Measurements from ENCODE around the gene BCAR3.
"Not testable (repeated sequence)": the region's sequence is repeated elsewhere in the genome, so short reads cannot be mapped to it uniquely, and the experiment has no call there.

BCAR3 gene

DNA sequence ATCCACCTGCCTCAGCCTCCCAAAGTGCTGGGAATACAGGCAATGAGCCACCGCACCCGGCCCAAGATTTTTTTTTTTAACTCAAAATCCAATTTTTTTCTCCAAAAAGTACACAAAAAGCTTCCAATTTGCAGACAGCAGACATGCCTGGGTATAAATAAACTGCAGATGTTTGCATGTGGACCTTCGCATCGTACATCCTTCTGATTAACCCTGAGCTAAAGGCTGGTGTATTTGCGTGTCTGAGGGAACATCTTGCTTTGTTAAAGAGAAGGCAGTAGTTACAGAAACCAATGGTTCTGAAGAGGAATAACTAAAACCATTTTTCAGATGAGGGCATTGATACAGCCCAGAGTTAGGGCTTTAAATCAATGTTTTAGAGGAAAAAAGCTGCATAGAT lies 12.7 kb downstream of the BCAR3 start:
- no peak for DNase-seq (ENCODE audit: low spot score)

DNA sequence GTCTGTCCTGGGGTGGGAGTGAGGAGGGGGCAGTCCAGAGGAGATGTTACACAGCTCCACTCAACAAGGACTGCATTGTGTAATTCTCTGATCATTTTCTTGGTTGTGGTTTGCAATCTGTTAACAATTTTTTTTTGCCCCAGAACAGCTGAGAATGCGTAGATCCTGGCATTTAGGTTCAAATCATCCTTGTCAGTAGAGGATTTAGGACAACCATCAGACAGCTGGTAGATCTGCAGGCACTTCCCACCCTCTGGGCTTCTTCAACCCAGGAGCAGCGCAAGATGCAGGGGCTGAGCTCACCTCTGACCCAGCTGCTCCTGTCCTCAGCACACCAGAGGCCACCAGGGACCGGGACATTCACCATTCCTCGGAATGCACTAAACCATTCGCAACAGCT lies 13.5 kb downstream of the BCAR3 start:
- DNase-seq (ENCODE audit: low spot score) = no peak

DNA sequence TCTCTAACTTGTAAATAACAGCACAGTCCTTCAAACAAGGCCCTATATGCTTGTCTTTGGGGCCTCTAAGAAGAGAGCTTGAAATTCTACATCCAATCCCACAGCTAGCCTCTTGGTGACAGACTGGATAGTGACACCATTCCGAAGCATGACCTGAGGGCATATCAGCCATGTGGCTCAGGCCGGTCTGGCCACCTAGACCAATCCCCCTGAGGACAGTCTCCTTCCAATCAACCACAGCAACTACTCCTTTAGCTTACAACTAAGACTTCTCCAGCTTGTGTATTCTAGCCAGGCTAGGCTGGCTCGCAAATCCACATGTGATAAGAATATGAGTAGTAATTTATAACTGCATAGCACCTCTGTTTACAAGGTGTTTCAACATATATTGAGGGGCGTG lies 14.0 kb downstream of the BCAR3 start:
- no peak for DNase-seq (ENCODE audit: low spot score)

DNA sequence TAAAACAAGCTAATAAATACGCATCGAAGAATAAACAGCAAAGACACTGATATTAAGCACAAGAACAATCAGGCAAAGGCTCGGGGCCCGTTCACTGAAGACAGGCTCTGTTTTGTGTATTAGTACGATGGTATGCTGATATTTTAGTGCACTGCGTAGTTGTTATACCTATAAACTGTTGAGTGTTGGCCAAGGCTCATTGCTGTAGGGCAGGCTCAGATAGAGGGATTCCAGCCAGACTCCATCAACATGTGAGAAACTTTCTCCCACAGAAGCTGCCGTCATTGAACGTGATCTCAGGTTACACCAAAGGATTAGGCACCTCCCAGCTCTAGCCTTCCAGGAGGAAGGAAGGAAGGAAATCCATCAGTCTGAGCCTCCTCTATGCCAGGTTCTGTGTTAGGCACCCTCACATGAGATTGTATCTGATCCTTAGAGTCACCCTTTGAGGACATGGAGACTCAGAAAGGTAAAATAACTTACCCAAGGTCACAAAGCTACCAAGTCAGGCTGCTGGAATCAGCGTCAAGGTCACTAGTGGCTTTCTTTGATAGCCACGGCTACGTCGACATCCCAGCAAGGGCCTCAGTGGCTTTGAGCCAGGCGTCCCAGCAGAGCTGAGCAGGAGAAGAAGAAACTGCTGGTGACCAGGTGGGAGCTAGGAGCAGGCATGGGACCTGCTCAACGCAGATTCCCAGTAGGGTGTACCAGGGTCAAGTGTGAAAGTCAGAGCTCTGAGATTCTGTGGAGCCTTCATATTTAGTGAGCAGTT lies 14.8 kb downstream of the BCAR3 start:
- DNase-seq (ENCODE audit: low spot score) = no peak

DNA sequence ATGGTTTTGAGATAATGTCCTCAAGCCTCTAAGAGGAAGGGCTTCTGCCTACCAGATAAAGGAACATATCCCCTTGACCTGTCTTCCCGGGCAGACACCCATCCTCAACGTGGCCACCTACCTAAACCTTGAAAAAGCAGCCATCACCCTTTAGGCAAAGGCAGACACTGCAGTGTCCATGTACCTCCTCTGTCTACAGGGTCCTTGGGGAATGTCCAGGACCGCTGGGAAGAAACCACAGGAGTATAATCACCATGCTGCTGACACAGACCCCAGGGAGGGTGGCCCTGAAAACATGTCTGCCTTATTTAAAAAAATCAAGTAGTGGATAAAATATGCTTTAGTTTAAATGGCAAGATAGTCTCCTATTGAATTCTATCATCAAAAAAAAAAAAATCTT lies 16.6 kb downstream of the BCAR3 start:
- DNase-seq (ENCODE audit: low spot score) = no peak

DNA sequence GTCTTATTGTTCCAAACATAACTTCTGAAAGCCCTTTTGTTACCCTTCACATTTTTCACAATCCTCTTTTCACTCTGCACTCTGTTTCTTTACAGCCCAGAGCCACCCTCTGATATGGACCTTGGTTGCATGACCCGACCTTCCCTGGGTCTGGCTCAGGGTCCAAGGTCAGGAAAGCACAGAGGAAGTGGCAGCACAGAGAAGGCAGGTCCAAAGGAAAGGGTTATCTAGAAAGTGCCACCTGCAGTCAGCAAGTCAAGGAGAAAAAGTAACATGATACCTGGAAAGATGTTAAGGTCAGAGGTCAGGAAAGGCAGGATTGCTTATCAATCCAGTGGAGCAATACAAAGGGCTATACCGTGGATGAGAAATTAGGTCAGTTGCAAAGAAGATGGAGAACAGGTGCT lies 18.4 kb downstream of the BCAR3 start:
- DNase-seq (ENCODE audit: low spot score) = no peak

DNA sequence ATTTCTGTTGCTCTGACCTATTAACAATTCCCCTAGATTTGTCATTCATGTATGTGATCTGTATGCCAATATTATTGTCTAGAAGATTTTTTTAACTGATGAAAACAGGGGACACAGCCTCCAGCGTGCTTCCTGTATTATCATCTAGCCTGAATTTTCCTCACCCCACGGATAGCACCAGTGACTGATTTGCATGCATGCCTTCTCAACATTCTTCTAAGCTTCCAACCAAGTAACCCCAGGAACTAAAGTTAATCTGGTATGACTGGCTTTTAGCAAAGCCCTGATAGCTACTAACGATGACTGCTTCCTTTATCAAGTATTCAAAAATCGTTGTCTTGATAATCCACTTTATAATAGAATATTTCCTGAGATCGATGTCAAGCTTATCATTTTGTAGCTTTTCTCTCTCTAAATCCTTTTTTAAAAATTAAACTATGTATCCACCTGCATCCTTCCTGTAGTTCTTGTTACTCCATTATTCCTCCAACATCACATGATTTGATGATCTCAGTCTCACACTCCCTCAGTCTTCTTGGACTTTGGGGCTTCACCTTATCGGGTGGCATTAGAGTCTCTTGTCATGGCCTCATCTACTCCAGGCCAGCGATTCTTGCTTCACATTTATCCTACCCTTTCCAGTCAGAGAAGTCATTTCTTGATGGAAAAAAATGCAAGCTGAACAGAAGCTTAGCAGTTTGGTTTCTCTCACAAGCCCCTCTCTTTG lies 19.0 kb downstream of the BCAR3 start:
- no peak for DNase-seq (ENCODE audit: low spot score)

DNA sequence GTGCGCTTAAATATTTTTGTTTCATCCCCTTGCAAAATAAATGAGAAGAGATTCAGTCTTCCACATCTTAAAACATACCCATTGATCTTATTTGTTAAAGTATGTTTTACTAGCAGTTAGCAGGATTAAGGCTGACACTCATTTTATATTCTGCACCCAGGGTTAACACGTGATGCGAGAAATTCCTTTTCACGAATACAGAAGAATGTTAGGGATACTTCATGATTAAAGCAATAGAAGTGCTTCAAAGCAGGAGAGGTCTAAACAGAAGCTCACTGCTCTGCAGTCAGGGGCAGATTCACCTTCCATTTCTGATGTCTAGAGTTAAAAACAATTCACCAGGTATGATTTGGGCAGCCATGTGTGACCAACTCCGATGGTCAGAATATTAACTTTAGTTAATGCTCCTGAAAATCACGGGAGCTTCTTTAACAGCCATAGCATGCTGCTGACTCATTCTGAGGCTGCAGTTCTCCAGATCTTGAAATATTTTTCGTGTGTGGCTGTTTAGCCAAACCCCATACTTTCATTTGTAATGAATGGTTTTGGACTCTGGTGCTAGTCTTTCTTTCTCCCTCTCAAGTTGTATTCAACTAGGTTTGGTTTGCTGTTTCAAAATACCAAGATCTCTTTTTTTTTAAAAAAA lies 19.7 kb downstream of the BCAR3 start:
- DNase-seq (ENCODE audit: low spot score) = no peak

DNA sequence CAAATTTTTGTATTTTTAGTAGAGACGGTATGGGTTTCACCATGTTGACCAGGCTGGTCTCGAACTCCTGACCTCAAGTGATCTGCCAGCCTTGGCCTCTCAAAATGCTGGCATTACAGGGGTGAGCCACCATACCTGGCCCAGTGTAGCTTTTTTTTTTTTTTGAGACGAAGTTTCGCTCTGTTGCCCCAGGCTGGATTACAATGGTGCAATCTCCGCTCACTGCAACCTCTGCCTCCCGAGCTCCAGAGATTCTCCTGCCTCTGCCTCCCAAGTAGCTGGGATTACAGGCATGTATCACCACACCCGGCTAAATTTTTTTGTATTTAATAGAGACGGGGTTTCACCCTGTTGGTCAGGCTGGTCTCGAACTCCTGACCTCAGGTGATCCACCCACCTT lies 20.3 kb downstream of the BCAR3 start:
- DNase-seq (ENCODE audit: low spot score) = not testable (repeated sequence)

DNA sequence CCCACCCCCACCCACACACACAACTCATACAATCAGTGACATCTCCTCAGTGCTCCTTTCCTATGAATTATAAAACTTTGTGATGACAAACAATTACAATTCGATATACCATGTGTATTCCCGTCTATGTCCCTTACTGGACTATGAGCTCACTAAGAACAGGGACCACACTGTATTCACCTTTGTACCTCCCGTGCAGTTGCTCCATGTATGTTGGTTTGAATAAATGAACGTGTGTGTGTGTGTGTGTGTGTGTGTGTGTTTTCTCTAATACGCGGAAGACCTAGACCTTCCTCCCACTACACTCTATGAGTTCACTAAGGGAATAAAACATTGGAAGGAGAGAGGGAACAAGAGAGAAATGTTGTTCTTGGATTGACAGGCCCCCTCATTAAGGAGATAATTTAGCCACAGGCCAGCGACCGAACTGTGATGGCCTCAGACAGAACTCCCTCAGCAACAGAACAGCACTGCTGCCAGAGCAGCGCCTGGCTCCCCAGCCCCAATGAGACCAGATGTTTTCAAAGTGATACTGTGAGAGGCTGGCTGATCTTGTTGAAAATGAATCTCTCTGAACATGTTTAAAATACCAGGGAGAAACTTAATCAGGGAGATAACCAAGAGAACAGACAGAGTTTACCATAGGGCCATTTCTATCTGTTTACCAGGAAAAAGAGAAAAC lies 21.7 kb downstream of the BCAR3 start:
- no peak for DNase-seq (ENCODE audit: low spot score)

DNA sequence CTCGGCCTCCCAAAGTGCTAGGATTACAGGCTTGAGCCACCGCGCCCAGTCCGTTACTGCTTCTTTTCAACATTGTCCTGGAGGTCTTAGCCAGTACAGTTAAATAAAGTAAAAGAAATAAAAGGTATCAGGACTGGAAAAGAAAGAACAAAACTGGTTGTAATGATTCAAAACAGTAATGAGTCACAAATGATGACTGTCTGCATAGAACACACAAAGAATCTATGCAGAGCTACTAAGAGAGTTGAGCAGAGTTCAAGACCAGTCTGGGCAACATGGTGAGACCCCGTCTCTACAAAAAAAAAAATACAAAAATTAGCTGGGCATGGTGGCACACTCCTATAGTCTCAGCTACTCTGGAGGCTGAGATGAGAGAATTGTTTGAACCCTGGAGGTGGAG lies 23.4 kb downstream of the BCAR3 start:
- no peak for DNase-seq (ENCODE audit: low spot score)

DNA sequence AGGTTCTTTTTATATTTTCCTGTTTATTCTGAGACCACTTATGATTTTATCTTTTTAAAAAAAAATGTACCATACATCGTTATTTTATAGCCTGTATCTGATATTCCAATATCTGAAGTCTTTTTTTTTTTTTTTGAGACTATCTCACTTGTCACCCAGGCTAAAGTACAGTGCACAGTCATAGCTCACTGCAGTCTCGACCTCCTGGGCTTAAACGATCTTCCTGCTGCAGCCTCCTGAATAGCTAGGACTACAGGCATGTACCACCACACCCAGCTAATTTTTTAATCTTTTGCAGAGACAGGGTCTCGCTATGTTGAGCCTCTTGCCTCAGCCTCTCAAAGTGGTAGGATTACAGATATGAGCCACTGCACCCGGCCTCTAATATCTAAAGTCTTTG lies 25.1 kb downstream of the BCAR3 start:
- no peak for DNase-seq (ENCODE audit: low spot score)

DNA sequence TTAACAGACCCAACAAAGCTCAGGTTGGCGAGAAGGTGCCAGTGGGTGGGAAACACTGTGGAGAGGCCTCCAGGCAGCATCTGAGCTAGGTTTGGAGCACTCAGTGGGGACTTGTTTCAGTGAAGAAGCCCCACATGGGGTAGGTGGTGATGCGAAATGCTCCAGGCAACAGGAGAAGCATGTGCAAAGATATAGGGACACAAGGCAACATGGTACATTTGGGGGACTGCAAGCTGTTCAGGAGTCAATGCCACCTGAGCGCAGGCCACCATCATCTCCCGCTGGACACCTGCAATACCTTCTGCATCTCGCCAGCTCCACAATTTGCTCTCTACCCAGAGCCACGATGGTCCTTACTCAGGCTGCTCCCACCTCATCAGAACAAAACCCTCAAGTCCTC lies 28.0 kb downstream of the BCAR3 start:
- DNase-seq (ENCODE audit: low spot score) = no peak

DNA sequence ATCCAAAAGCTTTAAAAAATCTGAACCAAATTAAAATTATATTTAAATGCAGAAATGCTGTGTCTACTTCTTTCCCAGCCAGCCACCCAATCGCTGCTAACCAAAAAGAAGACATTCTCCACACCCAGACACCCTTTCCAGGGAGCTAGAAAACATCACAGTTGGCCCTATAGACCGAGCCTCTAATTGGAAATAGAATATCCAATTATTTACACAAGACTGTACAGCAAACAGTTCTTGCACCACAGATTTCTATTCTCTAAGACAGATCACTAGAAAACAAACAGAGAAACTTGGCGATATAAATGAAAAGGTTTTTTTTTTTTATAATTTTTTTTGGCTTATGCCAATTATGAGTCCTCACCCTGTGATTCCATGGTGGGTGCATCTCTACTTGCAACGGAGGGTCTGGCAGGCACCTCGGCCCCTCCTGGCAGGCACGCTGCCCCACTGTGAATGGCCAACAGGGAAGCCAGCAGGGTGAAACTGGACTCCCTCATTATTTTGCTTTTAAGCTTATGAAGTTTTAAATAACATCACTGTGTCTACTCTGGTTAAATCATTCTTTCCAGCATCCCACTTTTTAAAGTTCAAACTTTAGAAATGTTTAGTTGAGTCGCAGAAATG lies 29.2 kb downstream of the BCAR3 start:
- no peak for DNase-seq (ENCODE audit: low spot score)

DNA sequence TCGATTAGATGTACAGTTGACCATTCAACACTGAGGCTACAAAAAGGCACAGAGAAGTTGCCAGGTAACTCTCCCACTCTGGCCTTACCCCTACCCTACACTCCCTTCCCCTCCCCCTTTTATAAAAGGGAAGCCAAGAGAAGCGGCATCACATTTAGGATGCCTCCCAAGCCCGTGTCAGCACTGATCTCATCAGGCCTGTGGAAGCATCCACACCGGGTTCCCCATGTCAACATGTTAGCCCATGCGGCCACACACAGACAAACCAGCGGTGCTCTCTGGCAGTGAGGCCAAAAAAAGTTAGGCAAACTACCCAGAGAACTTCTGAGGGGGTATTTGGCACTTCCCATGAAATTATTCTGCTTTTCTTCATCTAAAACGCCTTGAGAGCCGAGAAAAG lies 29.9 kb downstream of the BCAR3 start:
- no peak for DNase-seq (ENCODE audit: low spot score)

DNA sequence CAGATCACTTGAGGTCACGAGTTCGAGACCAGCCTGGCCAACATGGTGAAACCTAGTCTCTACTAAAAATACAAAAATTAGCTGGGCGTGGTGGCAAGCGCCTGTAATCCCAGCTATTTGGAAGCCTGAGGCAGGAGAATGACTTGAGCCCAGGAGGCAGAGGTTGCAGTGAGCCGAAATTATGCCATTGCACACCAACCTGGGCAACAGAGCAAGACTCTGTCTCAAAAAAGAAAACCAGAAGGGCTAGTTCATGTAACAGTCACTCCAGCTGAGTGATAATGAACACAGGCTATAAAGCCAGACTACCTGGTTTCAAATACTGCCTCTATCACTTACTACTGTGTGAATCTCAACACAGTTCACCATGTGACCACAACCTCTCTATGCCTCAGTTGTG lies 31.5 kb downstream of the BCAR3 start:
- DNase-seq (ENCODE audit: low spot score) = not testable (repeated sequence)

DNA sequence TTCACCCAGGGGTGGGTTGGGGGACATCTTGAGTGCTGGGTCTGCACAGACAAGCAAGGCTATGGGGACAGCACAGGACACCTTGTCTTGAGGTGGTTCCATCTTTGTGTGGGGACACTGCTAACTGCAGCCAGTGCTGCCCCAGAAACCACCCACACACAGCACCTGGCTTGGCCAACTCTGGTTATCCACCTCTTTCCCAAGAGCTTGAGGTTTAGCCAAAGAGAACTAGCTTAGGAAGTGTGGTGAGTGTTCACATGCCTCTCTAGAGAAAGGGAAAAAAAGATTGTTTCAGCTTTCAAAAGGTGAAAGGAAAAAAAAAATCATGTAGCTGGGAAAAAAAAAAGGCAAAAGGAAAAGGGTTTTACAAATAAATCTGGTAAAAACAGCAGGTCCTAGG lies 32.4 kb downstream of the BCAR3 start:
- no peak for DNase-seq (ENCODE audit: low spot score)

DNA sequence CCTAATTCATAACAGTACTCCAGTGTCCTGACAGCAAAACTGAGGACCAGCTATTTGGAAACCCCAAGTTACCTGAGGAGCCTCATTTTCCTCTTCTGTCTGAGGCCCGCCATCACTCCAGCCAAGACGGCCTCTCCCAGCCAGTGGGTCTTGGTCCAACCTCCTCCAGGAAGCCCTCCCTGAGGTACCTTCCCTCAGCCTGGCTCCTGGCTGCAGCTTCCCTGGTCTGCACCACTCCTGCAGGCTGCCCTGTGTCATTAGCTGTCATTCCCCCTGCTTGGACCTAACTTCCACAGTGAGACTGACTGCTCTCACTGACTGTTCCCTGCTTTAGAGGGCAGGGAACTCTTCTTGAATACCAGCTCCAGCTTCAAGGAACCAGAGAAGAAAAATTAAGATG lies 33.0 kb downstream of the BCAR3 start:
- no peak for DNase-seq (ENCODE audit: low spot score)

DNA sequence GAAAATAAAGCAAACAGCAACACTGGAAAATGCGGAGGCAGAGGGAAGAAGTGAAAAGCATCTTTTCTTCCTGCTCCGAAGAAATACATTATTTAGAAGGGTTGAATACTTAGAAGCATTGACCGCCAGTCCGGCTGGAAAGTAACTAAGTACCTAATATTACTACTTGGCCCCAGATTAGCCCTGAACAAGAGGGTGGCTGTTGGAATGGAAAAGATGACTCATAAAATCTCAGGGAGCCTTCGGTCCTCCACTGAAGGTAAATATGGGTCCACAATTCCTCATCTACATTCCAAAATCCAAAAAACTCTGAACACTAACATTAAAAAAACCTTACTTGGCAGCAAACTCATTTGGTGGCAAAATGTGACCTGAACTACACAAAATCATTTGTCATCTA lies 40.1 kb downstream of the BCAR3 start:
- DNase-seq (ENCODE audit: low spot score) = no peak

DNA sequence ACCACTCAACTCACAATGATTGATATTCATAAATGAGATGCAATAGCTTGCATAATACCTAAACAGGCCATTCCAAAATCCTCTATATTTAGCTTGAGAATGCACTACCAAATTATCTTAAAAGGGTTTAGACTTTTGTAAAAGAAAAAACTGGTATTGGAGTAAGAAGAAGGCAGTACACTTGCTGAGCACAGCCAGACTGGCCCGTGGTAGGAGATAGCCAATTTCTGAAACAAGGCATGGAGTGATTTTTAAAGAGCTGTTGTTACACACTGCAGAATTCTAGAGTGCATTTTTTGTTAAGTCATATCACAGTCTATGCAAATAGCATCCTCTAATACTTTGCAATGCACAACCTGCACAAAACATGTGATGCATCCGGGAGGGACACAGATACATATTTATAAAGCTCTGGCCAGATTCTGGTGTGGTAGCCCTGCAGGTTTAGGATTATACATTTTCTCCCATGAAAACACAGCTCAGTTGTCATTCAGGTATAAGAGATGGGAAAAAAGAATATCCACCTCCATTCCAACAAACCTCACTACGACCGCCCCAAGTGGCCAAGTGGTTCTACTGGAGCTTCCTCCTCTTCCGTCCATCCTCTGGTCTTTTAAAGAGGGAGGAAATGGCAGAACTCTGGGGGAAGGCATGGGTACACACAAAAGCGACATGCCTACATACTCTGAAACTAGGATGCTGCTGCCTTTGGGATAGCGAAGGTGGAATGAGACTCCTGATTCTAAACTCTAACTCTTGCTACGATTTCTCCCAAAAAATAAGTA lies 40.8 kb downstream of the BCAR3 start:
- DNase-seq (ENCODE audit: low spot score) = no peak

DNA sequence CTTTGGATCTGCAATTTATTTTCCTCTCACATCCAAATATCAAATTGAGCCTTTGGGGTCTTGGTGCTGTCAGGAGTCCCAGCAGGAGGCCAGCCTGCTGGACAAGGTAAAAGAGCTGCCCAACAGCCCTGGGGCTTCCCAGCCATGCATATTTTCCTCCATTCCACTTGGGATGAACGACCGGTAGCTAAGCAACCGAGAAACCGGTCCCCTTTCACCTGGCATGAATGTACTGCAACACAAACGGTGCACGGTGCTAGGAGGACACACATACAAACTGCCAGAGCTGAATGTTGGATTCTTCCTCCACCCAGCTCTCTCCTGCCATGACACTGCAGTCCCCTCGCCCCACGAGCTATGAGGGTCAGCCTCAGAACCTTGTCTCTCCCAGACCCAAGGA lies 42.7 kb downstream of the BCAR3 start:
- DNase-seq (ENCODE audit: low spot score) = no peak
